GM12878 (cell line): ENCODE data around the gene CISTR.

Source experiments
- CHD4 ChIP-seq: fragments of 200-600 bp; sonication (generic); IDR thresholded peaks from 2 replicates; pipeline ENCODE4 v1.6.1; 2016; ENCODE audit warnings: mild to moderate bottlenecking
- EP300 ChIP-seq, 2 experiments: fragments of 150-350 bp in 1 of 2; IDR thresholded peaks; 2 replicates each; pipeline ENCODE4 v1.6.1; 2011 to 2012; ENCODE audit warnings: low read depth in 2 of 2, low read length in 2 of 2, borderline replicate concordance in 1 of 2, improper control_type of control experiment in 1 of 2, inconsistent platforms in 1 of 2; ENCODE audit not compliant: control insufficient read depth in 1 of 2
- EZH2 ChIP-seq: IDR thresholded peaks from 2 replicates; pipeline ENCODE4 v1.6.1; 2012; ENCODE audit warnings: low read depth, mild to moderate bottlenecking, control low read depth, inconsistent platforms, low read length, borderline replicate concordance; ENCODE audit not compliant: control insufficient read depth
- KDM1A ChIP-seq: fragments of 200-600 bp; sonication (generic); IDR thresholded peaks from 2 replicates; pipeline ENCODE4 v1.6.1; 2016; ENCODE audit warnings: borderline replicate concordance
- RFX5 ChIP-seq: IDR thresholded peaks from 2 replicates; pipeline ENCODE4 v1.6.1; 2011; ENCODE audit warnings: low read depth, low read length, improper control_type of control experiment
- SMAD1 ChIP-seq: fragments of 450-650 bp; IDR thresholded peaks from 2 replicates; pipeline ENCODE4 v1.6.1; 2018; ENCODE audit warnings: mild to moderate bottlenecking, low read depth; ENCODE audit not compliant: partially characterized antibody
- SUZ12 ChIP-seq: fragments of 200-600 bp; sonication (generic); IDR thresholded peaks from one replicate; pipeline ENCODE4 v1.6.1; 2018; ENCODE audit warnings: antibody characterized with exemption, mild to moderate bottlenecking; ENCODE audit not compliant: unreplicated experiment
- USF1 ChIP-seq: IDR thresholded peaks from 2 replicates; pipeline ENCODE4 v1.6.1; 2011; ENCODE audit warnings: borderline replicate concordance, low read depth, mild to moderate bottlenecking, moderate library complexity, mixed read lengths, low read length; ENCODE audit not compliant: insufficient read depth; ENCODE audit errors: extremely low read length
- YY1 ChIP-seq: IDR thresholded peaks from 2 replicates; pipeline ENCODE4 v1.6.1; 2011; ENCODE audit warnings: low read depth, mild to moderate bottlenecking, low read length
- TF ChIP-seq, protein P1 (sequence below), 3 experiments: IDR thresholded peaks in 2 of 3; conservative IDR thresholded peaks in 1 of 3; 2 replicates each; pipeline ENCODE4 v1.5.1; 2011; ENCODE audit warnings: low read depth in 3 of 3, low read length in 3 of 3, mild to moderate bottlenecking in 3 of 3, control low read depth in 2 of 3, moderate library complexity in 2 of 3, inconsistent platforms in 1 of 3, mixed read lengths in 1 of 3; ENCODE audit not compliant: control insufficient read depth in 2 of 3, insufficient read depth in 1 of 3; ENCODE audit errors: extremely low read depth in 1 of 3
- TF ChIP-seq, protein P2 (sequence below): IDR thresholded peaks from 2 replicates; pipeline ENCODE4 v1.6.1; 2011; ENCODE audit warnings: low read depth, mild to moderate bottlenecking, low read length, moderate library complexity, borderline replicate concordance; ENCODE audit errors: extremely low read depth

DNA sequence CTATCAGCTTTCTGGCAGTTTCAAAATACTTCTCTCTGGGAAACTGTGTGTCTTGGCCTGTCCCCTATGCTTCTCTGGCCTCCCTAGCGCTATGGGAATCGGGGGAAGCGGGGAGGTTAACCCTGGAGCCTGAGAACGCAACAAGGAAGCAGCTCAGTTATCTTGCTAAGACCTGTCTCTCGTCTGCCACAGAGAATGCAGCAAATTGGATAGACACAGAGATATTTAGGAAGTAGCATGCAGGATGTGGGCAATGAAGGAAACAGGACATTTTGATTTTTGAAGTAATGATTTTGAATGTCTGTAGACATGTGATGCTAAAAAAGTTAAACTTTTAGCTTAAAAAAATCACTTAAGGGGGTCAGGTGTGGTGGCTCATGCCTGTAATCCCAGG, 18.0 kb downstream of the CISTR start:
- TF ChIP-seq, protein P1, sequence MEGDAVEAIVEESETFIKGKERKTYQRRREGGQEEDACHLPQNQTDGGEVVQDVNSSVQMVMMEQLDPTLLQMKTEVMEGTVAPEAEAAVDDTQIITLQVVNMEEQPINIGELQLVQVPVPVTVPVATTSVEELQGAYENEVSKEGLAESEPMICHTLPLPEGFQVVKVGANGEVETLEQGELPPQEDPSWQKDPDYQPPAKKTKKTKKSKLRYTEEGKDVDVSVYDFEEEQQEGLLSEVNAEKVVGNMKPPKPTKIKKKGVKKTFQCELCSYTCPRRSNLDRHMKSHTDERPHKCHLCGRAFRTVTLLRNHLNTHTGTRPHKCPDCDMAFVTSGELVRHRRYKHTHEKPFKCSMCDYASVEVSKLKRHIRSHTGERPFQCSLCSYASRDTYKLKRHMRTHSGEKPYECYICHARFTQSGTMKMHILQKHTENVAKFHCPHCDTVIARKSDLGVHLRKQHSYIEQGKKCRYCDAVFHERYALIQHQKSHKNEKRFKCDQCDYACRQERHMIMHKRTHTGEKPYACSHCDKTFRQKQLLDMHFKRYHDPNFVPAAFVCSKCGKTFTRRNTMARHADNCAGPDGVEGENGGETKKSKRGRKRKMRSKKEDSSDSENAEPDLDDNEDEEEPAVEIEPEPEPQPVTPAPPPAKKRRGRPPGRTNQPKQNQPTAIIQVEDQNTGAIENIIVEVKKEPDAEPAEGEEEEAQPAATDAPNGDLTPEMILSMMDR (IDR thresholded peaks at IDR 0.05 in 2 of 3, conservative IDR thresholded peaks at IDR 0.05 in 1 of 3; ENCODE audit: control insufficient read depth in 2 of 3, extremely low read depth in 1 of 3, insufficient read depth in 1 of 3, low read depth in 3 of 3, low read length in 3 of 3) = no peak
- TF ChIP-seq KDM1A (no peak), CHD4 (no peak), SUZ12 (no peak), YY1 (no peak), SMAD1 (no peak), EP300 (IDR thresholded peaks at IDR 0.05; ENCODE audit: borderline replicate concordance in 1 of 2, control insufficient read depth in 1 of 2, low read depth in 2 of 2, low read length in 2 of 2) (no peak), RFX5 (no peak), USF1 (no peak), EZH2 (no peak)
- TF ChIP-seq, protein P2, sequence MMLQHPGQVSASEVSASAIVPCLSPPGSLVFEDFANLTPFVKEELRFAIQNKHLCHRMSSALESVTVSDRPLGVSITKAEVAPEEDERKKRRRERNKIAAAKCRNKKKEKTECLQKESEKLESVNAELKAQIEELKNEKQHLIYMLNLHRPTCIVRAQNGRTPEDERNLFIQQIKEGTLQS = no peak
